Measurements from ENCODE around the gene SYNE3. TPM values are rescaled to one million over a fixed set of nuclear protein-coding genes. Genes with fewer than 3 reads are reported as not detected.

Gene SYNE3
- total and polyA plus RNA-seq, 12 donors = 1.8 to 24.8 (median 10.8) TPM

- TF ChIP-seq CTCF (IDR thresholded peaks at IDR 0.05) (no peak), POLR2A (IDR thresholded peaks at IDR 0.05) (no peak)
- peak in 1 of 7 donors; percentile 27 for DNase-seq
- peak overlapping the region; percentile 63 to 95 (median 73) for H3K4me3 ChIP-seq
- no peaks in the 10 kb centered on the region for H3K9me3 ChIP-seq (replicated peaks in 1 of 3)
- peak overlapping the region in 4 of 5 donors; percentile 52 to 79 (median 64) for H3K27ac ChIP-seq
- intact Hi-C loops (cut with DNase I) = no loop called here
- WGBS, 4 donors = 0 to 1% (median 0%) methylated on average over 17 to 18 of the region's 18 CpGs
- peaks cover 52 to 79% of the 10 kb centered on the region in 2 donors for H3K4me1 ChIP-seq (replicated peaks in 1 of 2)
- H3K27me3 ChIP-seq = no peaks in the 10 kb centered on the region
- H3K36me3 ChIP-seq (replicated peaks in 1 of 2) = no peaks in the 10 kb centered on the region
These were observed 17.4 kb upstream of the SYNE3 start for GRCh38 chr14:95533822-95534221.

DNA sequence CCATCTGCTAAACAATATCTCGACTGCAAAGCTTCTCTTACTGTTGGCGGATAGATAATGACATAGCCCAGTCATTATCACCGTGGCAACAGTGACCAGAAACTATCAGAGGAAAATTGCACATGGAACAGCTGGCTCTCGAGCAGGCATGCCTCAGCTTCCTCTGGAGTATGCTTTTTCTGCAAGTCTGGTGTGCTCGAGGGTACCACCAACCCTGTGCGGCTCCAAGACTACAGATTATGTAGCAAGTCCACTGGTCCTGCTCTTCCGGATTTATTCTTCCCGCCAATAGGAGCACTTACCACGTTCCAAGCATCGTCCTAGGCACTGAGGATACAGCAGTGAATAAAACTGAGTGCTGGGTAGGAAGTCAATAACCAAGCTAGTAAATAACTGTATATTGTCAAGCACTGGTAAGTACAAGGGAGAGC is 17.0 kb upstream of the SYNE3 start:
- WGBS, 4 donors = 8 to 12% (median 10%) methylated on average over 7 to 10 of the region's 10 CpGs
- Histone ChIP-seq H3K9me3 (replicated peaks in 1 of 3) (no peaks in the 10 kb centered on the region), H3K27me3 (no peaks in the 10 kb centered on the region), H3K36me3 (replicated peaks in 1 of 2) (no peaks in the 10 kb centered on the region), H3K4me3 (peak overlapping the region in 3 of 4 donors; percentile 63 to 95 (median 78)), H3K27ac (peak overlapping the region in 2 of 5 donors; percentile 52 to 79), H3K4me1 (replicated peaks in 1 of 2) (peaks cover 53 to 82% of the 10 kb centered on the region in 2 donors)
- no peak for TF ChIP-seq CTCF (IDR thresholded peaks at IDR 0.05)
- no peak for TF ChIP-seq POLR2A (IDR thresholded peaks at IDR 0.05)
- DNase-seq = peak in 1 of 7 donors; percentile 75
- intact Hi-C loops (cut with DNase I) = no loop called here

DNA sequence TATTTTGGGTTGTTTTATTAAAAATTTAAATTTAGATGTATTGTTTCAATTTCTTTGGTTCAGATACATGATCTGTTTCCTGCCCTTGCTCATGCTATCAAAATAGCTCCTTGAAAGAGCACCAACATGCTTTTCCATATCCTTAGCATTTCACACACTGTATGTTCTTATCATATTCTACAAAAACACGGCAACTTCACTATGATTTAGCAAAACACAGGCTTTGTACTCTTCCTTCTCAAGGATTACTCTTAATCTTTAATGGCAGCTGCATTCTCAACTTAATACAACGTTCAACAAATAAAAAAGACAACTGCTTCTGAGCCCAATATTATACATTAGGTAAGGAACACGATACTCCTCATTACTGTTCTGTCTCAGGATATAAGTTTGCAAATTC is 15.5 kb upstream of the SYNE3 start:
- 45 to 57% (median 49%) methylated on average over 3 of the region's 3 CpGs for WGBS, 4 donors
- H3K36me3 ChIP-seq (replicated peaks in 1 of 2) = no peaks in the 10 kb centered on the region
- TF ChIP-seq POLR2A (IDR thresholded peaks at IDR 0.05) = no peak
- TF ChIP-seq CTCF (IDR thresholded peaks at IDR 0.05) = no peak
- no peaks in the 10 kb centered on the region for H3K27me3 ChIP-seq
- no peaks in the 10 kb centered on the region for H3K9me3 ChIP-seq (replicated peaks in 1 of 3)
- H3K27ac ChIP-seq = no peak overlapping the region
- peaks cover 39 to 79% of the 10 kb centered on the region in 2 donors for H3K4me1 ChIP-seq (replicated peaks in 1 of 2)
- no peak overlapping the region for H3K4me3 ChIP-seq
- DNase-seq = no peak
- intact Hi-C loops (cut with DNase I) = no loop called here

DNA sequence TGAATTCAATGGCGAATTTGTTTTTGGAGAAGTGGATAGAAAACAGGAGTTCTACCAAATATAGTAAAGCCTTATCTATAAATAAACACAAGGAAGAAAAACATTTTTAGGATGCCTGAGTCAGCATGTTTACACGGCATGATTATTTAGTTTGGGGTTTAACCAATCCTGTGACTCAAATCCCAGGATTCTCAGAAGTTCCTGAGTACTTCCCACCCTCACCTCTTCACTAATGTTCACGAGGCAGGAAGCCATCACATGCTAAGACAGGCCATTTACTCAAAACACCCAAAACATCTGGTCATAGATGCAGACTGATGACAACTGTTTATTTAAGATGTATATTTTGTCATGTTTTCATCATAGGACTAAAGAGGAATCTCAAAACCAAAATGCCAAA is 15.0 kb upstream of the SYNE3 start:
- Histone ChIP-seq H3K4me3 (no peak overlapping the region), H3K36me3 (replicated peaks in 1 of 2) (no peaks in the 10 kb centered on the region), H3K4me1 (replicated peaks in 1 of 2) (peaks cover 34 to 79% of the 10 kb centered on the region in 2 donors), H3K27ac (peak overlapping the region in 1 of 5 donors; percentile 29), H3K9me3 (replicated peaks in 1 of 3) (no peaks in the 10 kb centered on the region), H3K27me3 (no peaks in the 10 kb centered on the region)
- no peak for TF ChIP-seq POLR2A (IDR thresholded peaks at IDR 0.05)
- no peak for TF ChIP-seq CTCF (IDR thresholded peaks at IDR 0.05)
- 35 to 55% (median 39%) methylated on average over 3 of the region's 3 CpGs for WGBS, 4 donors
- intact Hi-C loops (cut with DNase I) = no loop called here
- DNase-seq = no peak
